Fibroblast of mammary gland (primary cell): ENCODE measurements around the gene FBXL7.

Source experiments
- DNase-seq: peaks from one replicate; pipeline ENCODE4 v3.0.0-alpha.2; 2010; ENCODE audit warnings: low read depth
- H3K4me3 ChIP-seq: 2 replicates; pipeline ENCODE4 v1.5.1; 2011; ENCODE audit warnings: low read depth, mild to moderate bottlenecking, low read length, moderate library complexity; ENCODE audit not compliant: control insufficient read depth
- TF ChIP-seq, protein P1 (sequence below): conservative IDR thresholded peaks from 2 replicates; pipeline ENCODE4 v1.5.1; 2011; ENCODE audit warnings: low read depth, low read length, inconsistent platforms; ENCODE audit not compliant: control insufficient read depth, insufficient read depth

Gene FBXL7

GRCh38 chr5:15983392-15983791 is 483.4 kb downstream of the FBXL7 start:
- no peak overlapping the region for H3K4me3 ChIP-seq
- TF ChIP-seq, protein P1, sequence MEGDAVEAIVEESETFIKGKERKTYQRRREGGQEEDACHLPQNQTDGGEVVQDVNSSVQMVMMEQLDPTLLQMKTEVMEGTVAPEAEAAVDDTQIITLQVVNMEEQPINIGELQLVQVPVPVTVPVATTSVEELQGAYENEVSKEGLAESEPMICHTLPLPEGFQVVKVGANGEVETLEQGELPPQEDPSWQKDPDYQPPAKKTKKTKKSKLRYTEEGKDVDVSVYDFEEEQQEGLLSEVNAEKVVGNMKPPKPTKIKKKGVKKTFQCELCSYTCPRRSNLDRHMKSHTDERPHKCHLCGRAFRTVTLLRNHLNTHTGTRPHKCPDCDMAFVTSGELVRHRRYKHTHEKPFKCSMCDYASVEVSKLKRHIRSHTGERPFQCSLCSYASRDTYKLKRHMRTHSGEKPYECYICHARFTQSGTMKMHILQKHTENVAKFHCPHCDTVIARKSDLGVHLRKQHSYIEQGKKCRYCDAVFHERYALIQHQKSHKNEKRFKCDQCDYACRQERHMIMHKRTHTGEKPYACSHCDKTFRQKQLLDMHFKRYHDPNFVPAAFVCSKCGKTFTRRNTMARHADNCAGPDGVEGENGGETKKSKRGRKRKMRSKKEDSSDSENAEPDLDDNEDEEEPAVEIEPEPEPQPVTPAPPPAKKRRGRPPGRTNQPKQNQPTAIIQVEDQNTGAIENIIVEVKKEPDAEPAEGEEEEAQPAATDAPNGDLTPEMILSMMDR, result no peak
- no peak for DNase-seq
